ENCODE data around the gene FUNDC2. TPM values are rescaled to one million over a fixed set of nuclear protein-coding genes. Genes with fewer than 3 reads are reported as not detected.
A peak's percentile ranks its signal among the peaks of the same experiment; 100 is the strongest.

The FUNDC2 gene
- total and polyA plus RNA-seq, 2 experiments from 2014 or later: 57.7 to 87.5 TPM

GRCh38 chrX:155026420-155026726 is 271 bp upstream of the FUNDC2 start:
- 31% methylated on average over 16 of the region's 16 CpGs for WGBS (ENCODE audit: low lambda C conversion rate, missing lambda C conversion rate)
- TF ChIP-seq EZH2 (IDR thresholded peaks at IDR 0.05; ENCODE audit: borderline replicate concordance): no peak
- TF ChIP-seq CTCF (IDR thresholded peaks at IDR 0.05; ENCODE audit: poor library complexity): no peak
- TF ChIP-seq EZH2phosphoT487 (IDR thresholded peaks at IDR 0.05; ENCODE audit: low read depth, severe bottlenecking, unreplicated experiment): no peak
- Histone ChIP-seq H2AFZ (no peak overlapping the region), H3K79me2 (peaks cover 30% of the 10 kb centered on the region), H3K4me1 (ENCODE audit: insufficient read depth) (no peaks in the 10 kb centered on the region), H3K27ac (peak overlapping the region; percentile 100), H3K4me2 (peak overlapping the region; percentile 64), H3K36me3 (replicated peaks; ENCODE audit: insufficient read depth, low read depth) (no peaks in the 10 kb centered on the region), H3K9me2 (replicated peaks; ENCODE audit: insufficient read depth) (no peaks in the 10 kb centered on the region), H3K27me3 (no peaks in the 10 kb centered on the region), H3K4me3 (peak overlapping the region; percentile 23), H3K9me3 (ENCODE audit: low read depth) (no peaks in the 10 kb centered on the region), H4K20me1 (ENCODE audit: insufficient read depth, poor library complexity, severe bottlenecking) (no peaks in the 10 kb centered on the region)
- no peak for DNase-seq (ENCODE audit: low spot score)

GRCh38 chrX:155027509-155028066 is 944 bp downstream of the FUNDC2 start:
- no peak for TF ChIP-seq EZH2phosphoT487 (IDR thresholded peaks at IDR 0.05; ENCODE audit: low read depth, severe bottlenecking, unreplicated experiment)
- TF ChIP-seq EZH2 (IDR thresholded peaks at IDR 0.05; ENCODE audit: borderline replicate concordance): no peak
- no peak for TF ChIP-seq CTCF (IDR thresholded peaks at IDR 0.05; ENCODE audit: poor library complexity)
- WGBS (ENCODE audit: low lambda C conversion rate, missing lambda C conversion rate): 32% methylated on average over 14 of the region's 14 CpGs
- Histone ChIP-seq H3K27ac (peak overlapping the region; percentile 100), H3K27me3 (no peaks in the 10 kb centered on the region), H2AFZ (peak overlapping the region; percentile 16), H3K9me3 (ENCODE audit: low read depth) (no peaks in the 10 kb centered on the region), H3K36me3 (replicated peaks; ENCODE audit: insufficient read depth, low read depth) (no peaks in the 10 kb centered on the region), H4K20me1 (ENCODE audit: insufficient read depth, poor library complexity, severe bottlenecking) (no peaks in the 10 kb centered on the region), H3K4me1 (ENCODE audit: insufficient read depth) (no peaks in the 10 kb centered on the region), H3K4me2 (peak overlapping the region; percentile 75), H3K9me2 (replicated peaks; ENCODE audit: insufficient read depth) (no peaks in the 10 kb centered on the region), H3K79me2 (peaks cover 40% of the 10 kb centered on the region), H3K4me3 (peak overlapping the region; percentile 48)
- peak; percentile 49 for DNase-seq (ENCODE audit: low spot score)

- no peak overlapping the region for H2AFZ ChIP-seq
- no peaks in the 10 kb centered on the region for H4K20me1 ChIP-seq (ENCODE audit: insufficient read depth, poor library complexity, severe bottlenecking)
- peak overlapping the region; percentile 75 for H3K4me2 ChIP-seq
- H3K9me3 ChIP-seq (ENCODE audit: low read depth): no peaks in the 10 kb centered on the region
- no peak for TF ChIP-seq EZH2 (IDR thresholded peaks at IDR 0.05; ENCODE audit: borderline replicate concordance)
- no peak for TF ChIP-seq EZH2phosphoT487 (IDR thresholded peaks at IDR 0.05; ENCODE audit: low read depth, severe bottlenecking, unreplicated experiment)
- no peak for TF ChIP-seq CTCF (IDR thresholded peaks at IDR 0.05; ENCODE audit: poor library complexity)
- no peak for DNase-seq (ENCODE audit: low spot score)
- H3K27ac ChIP-seq: peak overlapping the region; percentile 100
- no peaks in the 10 kb centered on the region for H3K36me3 ChIP-seq (replicated peaks; ENCODE audit: insufficient read depth, low read depth)
- no peaks in the 10 kb centered on the region for H3K27me3 ChIP-seq
- no peaks in the 10 kb centered on the region for H3K9me2 ChIP-seq (replicated peaks; ENCODE audit: insufficient read depth)
- peak overlapping the region; percentile 48 for H3K4me3 ChIP-seq
- no peaks in the 10 kb centered on the region for H3K4me1 ChIP-seq (ENCODE audit: insufficient read depth)
- 36% methylated on average over 3 of the region's 3 CpGs for whole genome bisulfite sequencing (ENCODE audit: low lambda C conversion rate, missing lambda C conversion rate)
- H3K79me2 ChIP-seq: peaks cover 45% of the 10 kb centered on the region
Measured at GRCh38 chrX:155028129-155028528, 1.5 kb downstream of the FUNDC2 start.
